GM20431 (cell line): ENCODE results near the gene SLC12A5.
"Not testable (repeated sequence)": the region's sequence is repeated elsewhere in the genome, so short reads cannot be mapped to it uniquely, and the experiment has no call there.

ENCODE experiments used
- in situ Hi-C: fragments of 300-500 bp; cut with MseI, MboI; formaldehyde crosslinking; loops from one replicate; pipeline ENCODE4 v1.15.0; 2020; ENCODE audit warnings: low sequenced_read_pairs; ENCODE audit not compliant: unreplicated experiment

The SLC12A5 gene

DNA sequence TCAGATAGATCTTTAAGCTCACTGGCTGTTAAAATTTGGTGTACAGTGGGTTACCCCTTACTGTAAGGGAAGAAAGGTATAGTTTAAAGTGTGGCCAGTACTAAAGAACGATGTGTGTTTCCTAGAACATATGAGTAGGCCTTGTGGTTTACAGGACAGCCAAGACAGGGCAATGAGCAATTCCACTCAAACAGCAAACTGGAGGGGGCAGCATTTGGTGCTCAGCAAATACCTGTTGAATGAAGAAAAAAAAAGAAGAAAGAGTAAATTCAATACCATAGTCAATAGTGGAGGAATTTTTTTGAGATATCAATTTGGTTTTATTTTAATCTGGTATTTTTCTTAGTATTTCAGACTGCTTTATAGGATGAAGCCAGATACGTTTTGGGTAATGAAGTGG is 64.5 kb downstream of the SLC12A5 start:
- in situ Hi-C loops, result no loop called here

DNA sequence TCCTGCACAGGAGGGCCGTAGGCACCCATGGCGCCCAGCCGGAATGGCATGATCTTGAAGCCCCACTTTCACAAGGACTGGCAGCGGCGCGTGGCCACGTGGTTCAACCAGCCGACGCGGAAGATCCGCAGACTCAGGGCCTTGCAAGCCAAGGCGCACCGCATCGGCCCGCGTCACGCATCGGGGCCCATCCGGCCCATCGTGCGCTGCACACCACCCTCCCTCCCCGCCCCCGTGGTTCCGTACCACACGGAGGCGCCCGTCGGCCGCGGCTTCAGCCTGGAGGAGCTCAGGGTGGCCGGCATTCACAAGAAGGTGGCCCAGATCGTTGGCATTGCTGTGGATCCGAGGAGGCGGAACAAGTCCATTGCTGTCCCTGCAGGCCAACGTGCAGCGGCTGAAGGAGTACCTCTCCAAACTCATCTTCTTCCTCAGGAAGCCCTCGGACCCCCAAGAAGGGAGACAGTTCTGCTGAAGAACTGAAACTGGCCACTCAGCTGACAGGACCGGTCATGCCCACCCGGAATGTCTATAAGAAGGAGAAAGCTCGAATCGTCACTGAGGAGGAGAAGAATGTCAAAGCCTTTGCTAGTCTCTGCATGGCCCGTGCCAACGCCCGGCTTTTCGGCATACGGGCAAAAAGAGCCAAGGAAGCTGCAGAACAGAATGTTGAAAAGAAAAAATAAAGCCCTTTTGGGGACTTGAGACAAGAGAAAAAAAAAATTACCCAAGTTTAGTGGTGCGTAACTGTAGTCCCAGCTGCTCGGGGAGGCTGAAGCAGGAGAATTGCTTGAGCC is 70.7 kb downstream of the SLC12A5 start:
- in situ Hi-C loops, result no loop called here

DNA sequence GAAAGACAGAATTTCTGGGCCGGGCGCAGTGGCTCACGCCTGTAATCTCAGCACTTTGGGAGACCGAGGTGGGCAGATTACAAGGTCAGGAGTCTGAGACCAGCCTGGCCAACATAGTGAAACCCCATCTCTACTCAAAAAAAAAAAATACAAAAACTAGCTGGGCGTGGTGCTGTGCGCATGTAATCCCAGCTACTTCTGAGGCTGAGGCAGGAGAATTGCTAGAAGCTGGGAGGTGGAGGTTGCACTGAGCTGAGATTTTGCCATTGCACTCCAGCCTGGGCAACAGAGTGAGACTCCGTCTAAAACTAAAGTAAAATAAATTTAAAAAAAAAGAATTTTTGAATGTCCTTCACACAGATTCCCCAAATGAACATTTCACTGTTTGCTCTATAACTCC is 71.4 kb downstream of the SLC12A5 start:
- in situ Hi-C loops, result not testable (repeated sequence)

DNA sequence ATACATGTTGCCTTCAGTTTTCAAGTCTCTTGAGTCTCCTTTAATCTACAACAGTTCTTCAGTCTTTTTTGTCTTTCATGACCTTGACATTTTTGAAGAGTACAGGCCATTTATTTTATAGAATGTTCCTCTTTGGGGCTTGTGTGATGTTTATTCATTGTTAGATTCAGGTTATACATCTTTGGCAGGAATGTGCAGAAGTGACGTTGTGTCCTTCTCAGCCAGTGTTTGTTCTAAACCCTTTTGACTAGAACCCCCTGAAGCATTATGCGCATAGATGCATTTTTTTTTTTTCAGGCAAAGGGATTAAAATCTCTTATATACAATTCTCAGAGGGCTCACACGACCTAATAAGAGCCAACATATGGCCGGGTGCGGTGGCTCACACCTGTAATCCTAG is 72.0 kb downstream of the SLC12A5 start:
- in situ Hi-C loops, result no loop called here

DNA sequence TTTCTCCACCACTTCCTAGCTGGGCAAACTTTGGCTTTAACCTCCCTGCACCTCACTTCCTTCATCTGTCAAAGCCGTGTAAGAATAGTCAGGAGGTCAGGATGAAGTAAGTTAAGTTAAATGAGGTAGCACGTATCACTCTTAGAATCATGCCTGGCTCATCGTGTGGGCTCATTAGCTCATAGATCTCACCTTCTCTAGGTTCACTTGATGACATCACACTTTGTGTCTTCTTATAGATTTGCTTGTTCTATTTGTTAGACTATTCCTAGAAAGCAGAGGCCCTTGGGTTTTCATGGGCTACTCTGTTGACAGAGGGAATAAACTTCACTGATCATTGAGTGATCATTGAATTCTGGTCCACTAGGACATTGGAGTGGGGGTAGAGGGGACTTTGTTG is 72.9 kb downstream of the SLC12A5 start:
- in situ Hi-C loops, result no loop called here

DNA sequence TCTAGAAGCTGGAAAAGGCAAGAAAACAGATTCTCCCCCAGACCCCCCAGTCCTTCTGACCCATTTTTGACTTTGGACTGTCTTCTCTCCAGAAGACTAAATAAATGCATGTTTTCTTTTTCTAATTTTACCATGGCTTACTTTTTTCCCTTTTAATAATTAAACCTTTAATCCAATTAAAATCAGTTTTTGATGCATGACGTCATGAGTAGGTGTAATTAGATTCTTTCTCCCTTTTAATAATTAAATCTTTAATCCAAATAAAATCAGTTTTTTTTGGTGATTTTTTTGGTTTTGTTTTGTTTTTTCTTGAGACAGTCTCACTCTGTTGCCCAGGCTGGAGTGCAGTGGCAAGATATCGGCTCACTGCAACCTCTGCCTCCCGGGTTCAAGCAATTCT is 73.9 kb downstream of the SLC12A5 start:
- in situ Hi-C loops, result no loop called here

DNA sequence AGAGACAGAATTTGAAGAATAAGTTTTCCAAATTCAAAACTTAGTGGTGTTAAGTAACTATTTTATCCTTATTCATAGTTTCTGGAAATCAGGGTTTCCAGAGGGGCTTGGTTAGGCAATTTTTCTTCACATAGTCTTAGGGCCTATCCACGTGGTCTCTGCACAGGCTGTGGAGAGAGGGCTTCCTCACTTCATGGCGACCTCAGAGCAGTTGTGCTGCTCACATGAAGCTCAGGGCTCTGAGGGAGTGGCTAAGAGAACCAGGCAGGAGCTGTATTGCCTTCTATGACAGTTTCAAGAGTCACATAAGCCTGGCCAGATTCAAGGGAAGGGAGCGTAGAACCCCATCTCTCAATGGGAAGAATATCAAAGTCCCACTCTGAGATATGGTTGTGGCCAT is 75.2 kb downstream of the SLC12A5 start:
- in situ Hi-C loops, result no loop called here

DNA sequence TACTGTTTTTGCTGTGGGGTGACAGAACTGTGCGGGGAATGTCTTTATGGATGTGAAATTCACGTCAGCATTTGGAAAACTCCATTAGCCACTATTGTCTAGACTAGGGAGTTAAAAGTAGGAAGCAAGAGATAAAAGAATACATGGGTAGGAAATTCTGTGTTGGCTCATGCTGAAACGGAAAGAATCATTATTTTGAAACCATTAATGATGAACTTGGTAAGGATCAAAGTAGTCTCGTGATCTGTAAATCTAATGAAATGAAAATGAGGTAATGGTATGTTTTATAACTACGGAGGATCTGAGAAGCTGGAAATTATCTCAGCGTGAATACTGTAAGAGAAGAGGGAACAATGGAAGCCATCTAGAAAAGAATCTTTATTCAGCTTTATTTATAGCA is 78.0 kb downstream of the SLC12A5 start:
- in situ Hi-C loops, result no loop called here

DNA sequence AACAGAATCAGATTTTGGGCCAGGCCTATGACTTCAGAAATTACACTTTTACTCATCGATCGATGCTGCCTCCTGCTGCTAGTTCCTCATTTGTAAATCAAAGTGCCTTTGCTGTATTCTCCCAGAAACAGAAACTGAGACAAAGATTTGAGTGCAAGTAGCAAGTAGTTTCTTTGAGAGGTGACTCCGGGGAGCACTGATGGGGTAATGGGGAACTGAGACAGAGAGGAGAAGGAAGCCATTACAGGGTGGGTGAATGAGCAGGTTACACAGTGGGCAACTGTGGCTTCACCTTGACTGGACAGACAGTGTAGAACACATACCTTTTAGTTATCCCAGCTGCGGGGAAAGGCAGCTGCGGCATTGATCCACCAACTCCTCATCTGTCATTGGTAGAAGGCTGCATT is 79.4 kb downstream of the SLC12A5 start:
- in situ Hi-C loops, result no loop called here

DNA sequence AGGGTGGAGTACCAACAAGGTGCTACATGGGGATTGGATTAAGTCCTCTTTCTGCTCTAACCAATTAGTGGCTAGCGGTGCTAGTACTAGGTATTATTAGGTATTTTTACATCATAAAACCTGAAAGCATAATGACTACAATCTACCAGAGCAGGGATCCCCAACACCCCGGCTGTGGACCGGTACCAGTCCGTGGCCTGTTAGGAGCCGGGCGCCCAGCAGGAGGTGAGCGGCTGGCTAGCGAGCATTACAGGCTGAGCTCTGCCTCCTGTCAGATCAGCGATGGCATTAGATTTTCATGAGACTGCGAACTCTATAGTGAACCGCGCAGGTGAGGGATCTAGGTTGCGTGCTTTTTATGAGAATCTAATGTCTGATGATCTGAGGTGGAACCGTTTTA is 80.0 kb downstream of the SLC12A5 start:
- in situ Hi-C loops, result no loop called here
